Retinal pigment epithelial cell (primary cell): ENCODE results near the gene TRAPPC11.

ENCODE experiments used
- DNase-seq: peaks from one replicate; pipeline ENCODE4 v3.0.0-alpha.2; 2010; ENCODE audit warnings: low read depth
- H3K4me3 ChIP-seq: 2 replicates; pipeline ENCODE4 v1.5.1; 2011; ENCODE audit warnings: mild to moderate bottlenecking, low read length, control low read depth, moderate library complexity
- CTCF ChIP-seq: conservative IDR thresholded peaks from 2 replicates; pipeline ENCODE4 v1.5.1; 2011; ENCODE audit warnings: low read depth, low read length, control low read depth, inconsistent platforms

TRAPPC11 gene

GRCh38 chr4:183757060-183757459 lies 98.0 kb downstream of the TRAPPC11 start:
- no peak for DNase-seq
- TF ChIP-seq CTCF, result no peak
- no peak overlapping the region for H3K4me3 ChIP-seq

DNA sequence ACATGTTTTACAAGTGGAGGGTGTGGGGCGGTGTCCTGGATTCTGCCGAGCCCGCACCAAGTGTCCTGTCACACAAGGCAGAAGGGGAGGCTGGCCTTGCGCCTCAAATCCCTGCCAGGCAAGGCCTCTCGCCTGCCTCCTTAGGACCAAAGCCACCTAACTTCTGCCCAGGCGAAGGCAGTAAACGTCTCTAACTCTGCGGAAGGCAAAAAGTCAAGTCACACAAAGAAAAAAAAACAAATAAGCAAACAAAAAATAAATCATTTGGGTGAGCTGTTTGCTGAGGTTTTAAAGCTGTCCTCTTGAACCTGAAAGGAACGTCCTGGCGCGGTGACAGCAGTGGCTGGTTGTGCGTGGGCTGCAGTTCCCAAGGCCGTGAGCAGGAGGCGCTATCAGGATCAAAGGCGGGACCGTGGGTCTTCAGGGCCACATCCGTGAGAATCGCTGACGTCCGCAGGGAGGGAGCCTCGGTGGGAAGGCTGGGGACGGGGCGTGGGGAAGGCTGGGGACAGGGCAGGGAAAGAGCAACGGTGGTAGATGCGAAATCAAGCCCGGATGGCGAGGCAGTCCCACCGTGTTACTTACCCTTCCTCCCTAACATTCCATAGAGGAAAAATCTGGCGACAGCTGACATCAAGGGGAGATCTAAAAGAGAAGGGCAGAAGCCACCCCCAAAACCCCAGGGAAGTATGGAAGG lies 99.1 kb downstream of the TRAPPC11 start:
- DNase-seq, result no peak
- no peak overlapping the region for H3K4me3 ChIP-seq
- TF ChIP-seq CTCF, result peak; percentile 38

DNA sequence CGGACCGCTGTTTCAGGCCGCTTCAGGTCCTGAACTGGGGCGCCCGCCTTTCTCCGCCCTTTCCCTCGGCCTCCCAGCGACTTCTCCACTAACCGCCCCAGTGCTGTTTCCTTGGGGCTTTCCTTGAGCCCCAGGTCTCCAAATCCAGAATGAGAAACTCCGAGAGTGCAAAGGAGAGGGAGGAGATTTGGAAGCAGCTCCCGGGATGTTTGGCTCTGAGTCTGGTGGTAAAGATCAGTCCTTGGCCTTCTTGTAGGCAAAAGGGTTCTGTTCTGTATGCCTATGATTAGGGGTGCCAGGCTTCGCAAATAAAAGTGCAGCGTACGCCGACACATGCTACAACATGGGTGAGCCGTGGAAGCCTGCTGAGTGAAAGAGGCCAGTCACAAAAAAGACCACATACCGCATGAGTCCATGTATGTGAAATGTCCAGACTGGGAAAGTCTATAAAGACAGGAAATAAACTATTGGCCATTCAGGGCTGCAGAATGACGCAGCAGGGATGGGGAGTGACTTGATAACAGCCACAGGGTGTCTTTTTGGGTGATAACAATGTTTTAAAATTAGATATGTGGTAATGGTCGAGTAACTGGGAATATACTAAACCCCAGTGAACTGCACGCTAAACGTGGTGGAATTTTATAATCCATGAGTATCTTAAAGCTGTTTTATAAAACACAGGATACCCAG lies 99.8 kb downstream of the TRAPPC11 start:
- TF ChIP-seq CTCF, result no peak
- H3K4me3 ChIP-seq, result no peak overlapping the region
- DNase-seq, result no peak

DNA sequence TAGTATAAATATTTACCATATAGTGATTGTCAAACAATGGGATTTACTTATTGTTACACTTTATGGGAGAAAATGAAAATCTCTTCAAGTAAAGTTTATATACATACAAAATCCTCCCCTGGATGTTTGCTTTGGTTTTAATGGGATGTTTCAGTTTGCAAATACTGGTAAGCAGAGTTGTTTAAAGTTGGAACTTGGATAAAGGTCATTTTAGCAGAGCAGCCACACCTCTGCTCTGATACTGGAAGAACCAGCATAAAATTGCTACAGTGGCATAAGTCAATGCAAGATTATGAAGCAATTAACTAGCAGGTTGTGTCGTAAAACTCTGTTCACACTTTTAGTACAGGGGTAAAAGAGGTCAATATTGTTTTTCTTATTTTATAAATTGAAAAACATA lies 101.2 kb downstream of the TRAPPC11 start:
- no peak overlapping the region for H3K4me3 ChIP-seq
- DNase-seq, result no peak
- TF ChIP-seq CTCF, result no peak
